ENCODE data around the gene PPIC. TPM values are rescaled to one million over a fixed set of nuclear protein-coding genes. Genes with fewer than 3 reads are reported as not detected.
A peak's percentile ranks its signal among the peaks of the same experiment; 100 is the strongest.

Gene PPIC
- total and polyA plus RNA-seq, 2 donors (not counting 3 experiments of a cell fraction or from before 2014, with no cell fraction given): 26.5 to 36.4 TPM

DNA sequence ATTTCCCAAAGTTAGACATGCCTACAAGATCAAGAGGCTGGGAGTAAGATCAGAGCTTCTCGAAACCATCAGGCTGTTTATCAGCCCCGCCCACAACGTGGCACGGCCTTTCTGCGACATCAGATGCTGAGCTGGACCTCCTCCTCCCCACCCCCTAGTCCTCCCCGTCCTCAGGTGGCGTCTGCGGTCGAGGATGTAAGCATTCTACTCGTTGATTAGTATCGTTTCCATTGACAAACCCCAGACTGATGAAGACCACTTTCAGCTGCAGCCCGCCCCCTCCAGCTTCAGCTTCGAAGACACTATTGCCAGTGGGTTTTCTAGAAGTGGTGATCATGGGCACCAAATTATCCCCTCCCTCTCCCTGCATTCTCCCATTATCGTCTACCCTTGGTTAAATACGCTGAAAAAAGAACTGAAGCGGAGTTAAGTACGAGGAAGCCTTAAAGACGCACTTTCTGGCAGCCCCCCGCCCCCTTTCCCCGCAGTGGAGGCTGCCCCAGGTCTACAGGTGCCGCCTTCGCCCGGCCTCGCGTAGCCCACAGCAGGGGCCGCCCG lies 1.1 kb downstream of the PPIC start:
- H3K27ac ChIP-seq (ENCODE audit: insufficient read depth, low read depth, low read length): no peak overlapping the region
- no peaks in the 10 kb centered on the region for H3K27me3 ChIP-seq (ENCODE audit: control insufficient read depth in 2 of 2, insufficient read depth in 2 of 2, low read length in 2 of 2)
- dilution Hi-C loops (cut with MboI; ENCODE audit: extremely low pct_ligation_motif_present, low sequenced_read_pairs): no loop called here
- H4K20me1 ChIP-seq (replicated peaks; ENCODE audit: control insufficient read depth, extremely low read depth, insufficient read depth, low read length): no peaks in the 10 kb centered on the region
- peak overlapping the region; percentile 77 to 90 (median 85) for H3K4me3 ChIP-seq (replicated peaks in 1 of 3; ENCODE audit: insufficient read depth in 1 of 3, low read depth in 1 of 3, low read length in 3 of 3)
- H3K9ac ChIP-seq (replicated peaks; ENCODE audit: extremely low read depth, insufficient read depth, low read length): no peak overlapping the region
- no TSS peak for BruUV-seq (replicated peaks)
- no peak for TF ChIP-seq FOS (IDR thresholded peaks at IDR 0.05; ENCODE audit: borderline replicate concordance, insufficient read depth, low read length)
- no peak for TF ChIP-seq GATA2 (IDR thresholded peaks at IDR 0.05; ENCODE audit: insufficient read depth, insufficient read length, low read depth, low read length)
- TF ChIP-seq, protein P1, sequence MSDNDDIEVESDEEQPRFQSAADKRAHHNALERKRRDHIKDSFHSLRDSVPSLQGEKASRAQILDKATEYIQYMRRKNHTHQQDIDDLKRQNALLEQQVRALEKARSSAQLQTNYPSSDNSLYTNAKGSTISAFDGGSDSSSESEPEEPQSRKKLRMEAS (IDR thresholded peaks at IDR 0.05; ENCODE audit: insufficient read depth, insufficient read length): no peak
- peak overlapping the region; percentile 99 for H2AFZ ChIP-seq (ENCODE audit: low read depth, low read length)
- H3K4me2 ChIP-seq (ENCODE audit: insufficient read depth, low read length): peak overlapping the region; percentile 90
- ChIA-PET CTCF (interaction anchor here (1.4 kb wide), 1 partner anchor 519 kb away, joined by 4 read pairs; no protein-coding TSS in a partner anchor), POLR2A (no interaction called here)
- H3K9me3 ChIP-seq (replicated peaks; ENCODE audit: control insufficient read depth, insufficient read depth, low read length): no peaks in the 10 kb centered on the region
- DNase-seq (ENCODE audit: low read depth, low spot score): peak; percentile 36
- H3K79me2 ChIP-seq (ENCODE audit: control insufficient read depth, insufficient read depth, low read length): no peaks in the 10 kb centered on the region
- no peaks in the 10 kb centered on the region for H3K36me3 ChIP-seq (ENCODE audit: control insufficient read depth in 2 of 2, extremely low read depth in 1 of 2, insufficient read depth in 2 of 2, low read length in 2 of 2)
- intact Hi-C loops (cut with micrococcal nuclease): loop anchor here (5.0 to 10.0 kb wide), 4 partner anchors 143 to 721 kb away; partner anchors contain the start of genes CSNK1G3 and SNCAIP
- H3K9me1 ChIP-seq (replicated peaks; ENCODE audit: control insufficient read depth, extremely low read depth, insufficient read depth, low read length): no peaks in the 10 kb centered on the region
- peak; percentile 91 for FAIRE-seq
- H3K4me1 ChIP-seq (ENCODE audit: control insufficient read depth, extremely low read depth, insufficient read depth, low read length): peaks cover 8% of the 10 kb centered on the region

DNA sequence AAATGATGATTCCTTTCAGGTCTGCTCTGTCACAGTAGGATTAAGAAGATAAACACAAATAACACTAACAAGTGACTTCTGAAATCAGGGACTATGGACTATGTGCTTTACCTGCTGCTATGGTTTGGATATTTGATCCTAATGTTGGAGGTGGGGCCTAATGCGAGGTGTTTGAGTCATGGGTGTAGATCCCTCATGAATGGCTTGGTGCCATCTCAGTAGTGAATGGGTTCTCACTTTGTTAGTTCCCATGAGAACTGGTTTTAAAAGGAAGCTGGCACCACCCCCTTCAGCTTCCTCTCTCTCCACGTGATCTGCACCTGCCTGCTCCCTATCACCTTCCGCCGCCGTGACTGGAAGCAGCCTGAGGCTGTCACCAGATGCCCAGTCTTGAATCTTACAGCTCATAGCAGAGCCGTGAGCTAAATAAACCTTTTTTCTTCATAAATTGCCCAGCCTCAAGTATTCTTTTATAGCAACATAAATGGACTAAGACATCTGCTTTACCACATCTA lies 3.3 kb downstream of the PPIC start:
- H2AFZ ChIP-seq (ENCODE audit: low read depth, low read length): no peak overlapping the region
- FAIRE-seq (no peak), DNase-seq (ENCODE audit: low read depth, low spot score) (no peak)
- no peaks in the 10 kb centered on the region for H3K9me3 ChIP-seq (replicated peaks; ENCODE audit: control insufficient read depth, insufficient read depth, low read length)
- H3K36me3 ChIP-seq (ENCODE audit: control insufficient read depth in 2 of 2, extremely low read depth in 1 of 2, insufficient read depth in 2 of 2, low read length in 2 of 2): peaks cover 0 to 2% of the 10 kb centered on the region in 2 experiments
- BruUV-seq (replicated peaks): no TSS peak
- H3K79me2 ChIP-seq (ENCODE audit: control insufficient read depth, insufficient read depth, low read length): no peaks in the 10 kb centered on the region
- H3K27ac ChIP-seq (ENCODE audit: insufficient read depth, low read depth, low read length): no peak overlapping the region
- no peaks in the 10 kb centered on the region for H4K20me1 ChIP-seq (replicated peaks; ENCODE audit: control insufficient read depth, extremely low read depth, insufficient read depth, low read length)
- H3K27me3 ChIP-seq (ENCODE audit: control insufficient read depth in 2 of 2, insufficient read depth in 2 of 2, low read length in 2 of 2): no peaks in the 10 kb centered on the region
- dilution Hi-C loops (cut with MboI; ENCODE audit: extremely low pct_ligation_motif_present, low sequenced_read_pairs) (no loop called here), intact Hi-C loops (cut with micrococcal nuclease) (loop anchor here (10.0 kb wide), 1 partner anchor 718 kb away; the partner anchor contains the start of gene SNCAIP)
- H3K9me1 ChIP-seq (replicated peaks; ENCODE audit: control insufficient read depth, extremely low read depth, insufficient read depth, low read length): no peaks in the 10 kb centered on the region
- ChIA-PET POLR2A (no interaction called here), CTCF (interaction anchor here (1.1 kb wide), 1 partner anchor 517 kb away, joined by 3 read pairs; no protein-coding TSS in a partner anchor)
- peaks cover 8% of the 10 kb centered on the region for H3K4me1 ChIP-seq (ENCODE audit: control insufficient read depth, extremely low read depth, insufficient read depth, low read length)
- no peak for TF ChIP-seq MYC (IDR thresholded peaks at IDR 0.05; ENCODE audit: low read depth, low read length)
- TF ChIP-seq JUN (IDR thresholded peaks at IDR 0.05; ENCODE audit: borderline replicate concordance, insufficient read depth, insufficient read length, low read depth): no peak
- no peak for TF ChIP-seq GATA2 (IDR thresholded peaks at IDR 0.05; ENCODE audit: insufficient read depth, insufficient read length, low read depth, low read length)
- no peak overlapping the region for H3K4me2 ChIP-seq (ENCODE audit: insufficient read depth, low read length)
- no peak overlapping the region for H3K9ac ChIP-seq (replicated peaks; ENCODE audit: extremely low read depth, insufficient read depth, low read length)
- no peak overlapping the region for H3K4me3 ChIP-seq (replicated peaks in 1 of 3; ENCODE audit: insufficient read depth in 1 of 3, low read depth in 1 of 3, low read length in 3 of 3)

All from endothelial cell of umbilical vein (primary cell).